Astrocyte (in vitro differentiated cells and primary cell): ENCODE data around the gene CADM1. TPM values are rescaled to one million over a fixed set of nuclear protein-coding genes. Genes with fewer than 3 reads are reported as not detected.

Experiments used
- DNase-seq: peaks from one replicate; pipeline ENCODE4 v3.0.0-alpha.2; 2010; ENCODE audit warnings: low read depth
- FAIRE-seq: peaks from 2 replicates; lab custom pipeline; 2011; peaks lifted over from hg19 to GRCh38; lab: Jason Lieb, UNC
- H2AFZ ChIP-seq: 2 replicates; pipeline ENCODE4 v1.6.0; 2012; ENCODE audit warnings: low read depth, low read length, inconsistent platforms
- H3K27ac ChIP-seq: 2 replicates; pipeline ENCODE4 v1.5.1; 2011; ENCODE audit warnings: low read depth, low read length, inconsistent platforms
- H3K27me3 ChIP-seq: 2 replicates; pipeline ENCODE4 v1.6.0; 2011; ENCODE audit warnings: low read length, inconsistent platforms; ENCODE audit not compliant: insufficient read depth
- H3K36me3 ChIP-seq: 2 replicates; pipeline ENCODE4 v1.5.1; 2011; ENCODE audit warnings: low read length, inconsistent platforms; ENCODE audit not compliant: insufficient read depth
- H3K4me1 ChIP-seq: 2 replicates; pipeline ENCODE4 v1.5.1; 2011; ENCODE audit warnings: low read length, inconsistent platforms; ENCODE audit not compliant: insufficient read depth
- H3K4me2 ChIP-seq: 2 replicates; pipeline ENCODE4 v1.6.0; 2012; ENCODE audit warnings: low read length, inconsistent platforms
- H3K4me3 ChIP-seq: 2 replicates; pipeline ENCODE4 v1.5.1; 2011; ENCODE audit warnings: low read depth, mild to moderate bottlenecking, low read length, inconsistent platforms; ENCODE audit not compliant: insufficient read depth
- H3K79me2 ChIP-seq: 2 replicates; pipeline ENCODE4 v1.6.0; 2012; ENCODE audit warnings: mild to moderate bottlenecking, low read length, inconsistent platforms; ENCODE audit not compliant: insufficient read depth
- H3K9ac ChIP-seq: 2 replicates; pipeline ENCODE4 v1.6.0; 2012; ENCODE audit warnings: mild to moderate bottlenecking, low read length, inconsistent platforms
- H3K9me3 ChIP-seq: 2 replicates; pipeline ENCODE4 v1.5.1; 2012; ENCODE audit warnings: low read depth, mild to moderate bottlenecking, low read length, inconsistent platforms; ENCODE audit not compliant: insufficient read depth
- H4K20me1 ChIP-seq: 2 replicates; pipeline ENCODE4 v1.6.0; 2012; ENCODE audit warnings: low read length, inconsistent platforms; ENCODE audit not compliant: insufficient read depth
- H3K27ac Mint-ChIP-seq: one replicate; pipeline ENCODE4 v1.8.0; 2021; ENCODE audit warnings: mild to moderate bottlenecking, mixed read lengths; ENCODE audit not compliant: unreplicated experiment
- H3K27me3 Mint-ChIP-seq: one replicate; pipeline ENCODE4 v1.8.0; 2021; ENCODE audit warnings: low read depth, mixed read lengths; ENCODE audit not compliant: unreplicated experiment
- H3K36me3 Mint-ChIP-seq: one replicate; pipeline ENCODE4 v1.8.0; 2021; ENCODE audit warnings: low read depth, mixed read lengths; ENCODE audit not compliant: unreplicated experiment
- H3K4me1 Mint-ChIP-seq: one replicate; pipeline ENCODE4 v1.8.0; 2021; ENCODE audit warnings: low read depth, mixed read lengths; ENCODE audit not compliant: unreplicated experiment
- H3K4me3 Mint-ChIP-seq: one replicate; pipeline ENCODE4 v1.8.0; 2021; ENCODE audit warnings: mild to moderate bottlenecking, moderate library complexity, mixed read lengths; ENCODE audit not compliant: unreplicated experiment
- H3K9me3 Mint-ChIP-seq: one replicate; pipeline ENCODE4 v1.8.0; 2021; ENCODE audit warnings: mild to moderate bottlenecking, mixed read lengths; ENCODE audit not compliant: unreplicated experiment
- EZH2 ChIP-seq: IDR thresholded peaks from 2 replicates; pipeline ENCODE4 v1.6.1; 2012; ENCODE audit warnings: mild to moderate bottlenecking, low read length, inconsistent platforms; ENCODE audit not compliant: insufficient read depth
- total RNA-seq: library from RNA; stranded (reverse); gene quantifications from 2 replicates; pipeline ENCODE4 v1.2.1, GENCODE V29; 2021
- TF ChIP-seq, protein P1 (sequence below): IDR thresholded peaks from 2 replicates; pipeline ENCODE4 v1.5.1; 2011; ENCODE audit warnings: low read depth, mild to moderate bottlenecking, inconsistent platforms, low read length, moderate library complexity; ENCODE audit not compliant: insufficient read depth

The CADM1 gene
- total RNA-seq, 1 donor from 2014 or later, result 414 TPM

DNA sequence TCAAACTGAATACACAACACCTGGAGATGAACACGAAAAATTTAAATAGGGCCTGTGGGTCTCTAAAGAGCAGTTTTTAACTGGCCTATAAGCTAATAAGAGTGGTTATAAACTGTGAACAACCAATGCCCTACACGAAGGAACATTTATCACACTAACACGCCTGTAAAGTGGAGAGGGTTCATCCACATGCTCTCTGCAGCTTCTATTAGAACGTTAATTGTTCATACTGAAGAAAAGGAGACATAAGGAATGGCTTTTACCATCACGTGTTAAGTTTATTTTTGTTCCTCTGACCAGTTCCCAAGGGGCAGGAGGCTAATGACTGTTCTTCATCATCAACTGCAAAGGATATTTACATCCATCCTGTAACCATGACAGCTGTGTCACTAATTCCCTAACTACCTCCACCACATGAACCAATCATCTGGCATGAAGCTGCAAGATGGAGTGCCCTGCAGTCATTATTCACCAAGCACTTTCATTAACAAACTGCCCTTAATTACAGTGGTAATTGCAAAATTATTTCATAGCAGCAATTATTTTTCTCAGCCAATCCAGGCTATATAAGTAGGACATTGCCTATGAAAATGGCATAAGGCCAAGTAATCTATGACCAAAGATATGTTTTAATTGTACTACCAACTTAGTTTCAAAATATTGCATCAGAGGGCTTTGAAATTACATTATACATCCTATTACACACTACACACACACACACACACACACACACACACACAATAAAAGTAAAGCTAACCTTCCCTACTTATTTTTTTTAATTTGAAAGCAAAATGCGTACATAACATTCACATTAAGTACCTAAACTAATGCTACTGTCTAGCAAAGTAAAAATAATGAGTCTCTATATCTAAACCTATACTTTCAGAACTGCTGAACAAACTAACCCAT lies 186.7 kb downstream of the CADM1 start:
- DNase-seq (peak; percentile 27), FAIRE-seq (no peak)
- H3K79me2 ChIP-seq, result no peaks in the 10 kb centered on the region
- H3K4me2 ChIP-seq, result no peak overlapping the region
- H3K27me3 Mint-ChIP-seq, result no peaks in the 10 kb centered on the region
- H3K4me1 ChIP-seq, result no peaks in the 10 kb centered on the region
- H3K4me3 Mint-ChIP-seq, result no peak overlapping the region
- no peaks in the 10 kb centered on the region for H3K9me3 ChIP-seq
- no peak overlapping the region for H3K9ac ChIP-seq
- H3K36me3 Mint-ChIP-seq, result peaks cover 7% of the 10 kb centered on the region
- no peak overlapping the region for H3K27ac Mint-ChIP-seq
- no peaks in the 10 kb centered on the region for H3K27me3 ChIP-seq
- H3K9me3 Mint-ChIP-seq, result no peaks in the 10 kb centered on the region
- no peak overlapping the region for H3K27ac ChIP-seq
- peaks cover 37% of the 10 kb centered on the region for H3K4me1 Mint-ChIP-seq
- no peak overlapping the region for H3K4me3 ChIP-seq
- no peak overlapping the region for H2AFZ ChIP-seq
- TF ChIP-seq, protein P1, sequence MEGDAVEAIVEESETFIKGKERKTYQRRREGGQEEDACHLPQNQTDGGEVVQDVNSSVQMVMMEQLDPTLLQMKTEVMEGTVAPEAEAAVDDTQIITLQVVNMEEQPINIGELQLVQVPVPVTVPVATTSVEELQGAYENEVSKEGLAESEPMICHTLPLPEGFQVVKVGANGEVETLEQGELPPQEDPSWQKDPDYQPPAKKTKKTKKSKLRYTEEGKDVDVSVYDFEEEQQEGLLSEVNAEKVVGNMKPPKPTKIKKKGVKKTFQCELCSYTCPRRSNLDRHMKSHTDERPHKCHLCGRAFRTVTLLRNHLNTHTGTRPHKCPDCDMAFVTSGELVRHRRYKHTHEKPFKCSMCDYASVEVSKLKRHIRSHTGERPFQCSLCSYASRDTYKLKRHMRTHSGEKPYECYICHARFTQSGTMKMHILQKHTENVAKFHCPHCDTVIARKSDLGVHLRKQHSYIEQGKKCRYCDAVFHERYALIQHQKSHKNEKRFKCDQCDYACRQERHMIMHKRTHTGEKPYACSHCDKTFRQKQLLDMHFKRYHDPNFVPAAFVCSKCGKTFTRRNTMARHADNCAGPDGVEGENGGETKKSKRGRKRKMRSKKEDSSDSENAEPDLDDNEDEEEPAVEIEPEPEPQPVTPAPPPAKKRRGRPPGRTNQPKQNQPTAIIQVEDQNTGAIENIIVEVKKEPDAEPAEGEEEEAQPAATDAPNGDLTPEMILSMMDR, result no peak
- no peak for TF ChIP-seq EZH2
- H3K36me3 ChIP-seq, result no peaks in the 10 kb centered on the region
- H4K20me1 ChIP-seq, result no peaks in the 10 kb centered on the region

DNA sequence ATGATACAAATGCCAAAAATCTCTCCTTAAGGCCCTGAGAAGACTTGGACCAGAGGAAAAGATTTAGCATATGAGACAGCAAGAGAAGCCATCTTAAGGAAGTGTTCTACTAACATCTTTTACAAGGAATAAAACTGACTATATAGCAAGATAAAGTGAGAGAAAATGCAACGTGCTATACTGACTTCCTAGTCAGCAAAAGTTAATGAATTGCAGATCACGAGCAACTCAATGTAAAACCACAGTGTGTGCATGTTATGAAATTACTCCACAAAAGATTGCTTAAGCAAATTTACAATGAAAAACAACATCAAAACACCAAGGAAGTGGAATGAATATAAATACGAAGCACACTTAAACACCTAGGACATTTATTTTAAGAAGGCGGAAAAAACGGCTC lies 187.5 kb downstream of the CADM1 start:
- no peak overlapping the region for H3K4me3 ChIP-seq
- H3K4me2 ChIP-seq, result no peak overlapping the region
- H3K4me1 ChIP-seq, result no peaks in the 10 kb centered on the region
- H4K20me1 ChIP-seq, result no peaks in the 10 kb centered on the region
- no peaks in the 10 kb centered on the region for H3K9me3 ChIP-seq
- Mint-ChIP-seq H3K27me3 (no peaks in the 10 kb centered on the region), H3K27ac (no peak overlapping the region), H3K36me3 (peaks cover 7% of the 10 kb centered on the region), H3K9me3 (no peaks in the 10 kb centered on the region), H3K4me1 (peaks cover 33% of the 10 kb centered on the region), H3K4me3 (no peak overlapping the region)
- no peak for TF ChIP-seq EZH2
- TF ChIP-seq, protein P1, result no peak
- no peak overlapping the region for H2AFZ ChIP-seq
- no peaks in the 10 kb centered on the region for H3K27me3 ChIP-seq
- FAIRE-seq (no peak), DNase-seq (no peak)
- no peaks in the 10 kb centered on the region for H3K79me2 ChIP-seq
- H3K36me3 ChIP-seq, result no peaks in the 10 kb centered on the region
- no peak overlapping the region for H3K9ac ChIP-seq
- no peak overlapping the region for H3K27ac ChIP-seq

DNA sequence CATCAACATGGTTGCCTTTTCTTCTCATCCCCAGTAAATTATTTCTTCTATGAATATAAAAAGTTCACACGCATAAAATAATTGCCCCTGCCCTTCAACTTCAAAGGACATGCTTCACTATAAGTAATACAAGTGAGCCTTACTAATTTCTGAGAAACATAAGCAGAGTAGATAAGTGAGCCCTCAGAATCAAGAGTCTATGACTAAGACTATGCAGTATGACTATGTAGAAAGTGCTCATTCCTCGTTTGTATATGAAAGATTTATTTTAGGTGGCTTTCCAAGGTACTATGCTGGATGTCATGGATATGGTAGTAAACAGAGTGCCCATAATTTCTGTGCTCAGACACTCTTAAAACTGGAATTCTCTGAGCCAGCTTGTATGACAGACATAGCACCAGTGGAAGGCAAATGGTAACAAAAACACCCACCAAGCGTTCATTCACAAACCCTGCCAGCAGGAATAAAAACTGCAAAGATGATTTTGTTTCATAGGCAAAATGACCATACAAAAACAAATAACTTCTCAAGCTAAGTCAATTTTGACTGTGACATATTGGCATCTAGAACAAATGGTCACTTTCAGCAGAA lies 189.8 kb downstream of the CADM1 start:
- Histone ChIP-seq H3K9ac (no peak overlapping the region), H4K20me1 (no peaks in the 10 kb centered on the region), H2AFZ (no peak overlapping the region), H3K4me2 (no peak overlapping the region), H3K27ac (no peak overlapping the region), H3K4me3 (no peak overlapping the region), H3K36me3 (no peaks in the 10 kb centered on the region), H3K4me1 (no peaks in the 10 kb centered on the region), H3K79me2 (no peaks in the 10 kb centered on the region), H3K9me3 (no peaks in the 10 kb centered on the region), H3K27me3 (no peaks in the 10 kb centered on the region)
- DNase-seq (no peak), FAIRE-seq (no peak)
- TF ChIP-seq, protein P1, result no peak
- TF ChIP-seq EZH2, result no peak
- Mint-ChIP-seq H3K36me3 (peaks cover 7% of the 10 kb centered on the region), H3K4me1 (peaks cover 21% of the 10 kb centered on the region), H3K27me3 (no peaks in the 10 kb centered on the region), H3K27ac (no peak overlapping the region), H3K4me3 (no peak overlapping the region), H3K9me3 (no peaks in the 10 kb centered on the region)
